DMS153 (cell line): ENCODE data around the gene BAHCC1.

Source experiments
- DNase-seq: peaks from one replicate; lab custom pipeline; 2025; lab: John Stamatoyannopoulos, UW

Gene BAHCC1

DNA sequence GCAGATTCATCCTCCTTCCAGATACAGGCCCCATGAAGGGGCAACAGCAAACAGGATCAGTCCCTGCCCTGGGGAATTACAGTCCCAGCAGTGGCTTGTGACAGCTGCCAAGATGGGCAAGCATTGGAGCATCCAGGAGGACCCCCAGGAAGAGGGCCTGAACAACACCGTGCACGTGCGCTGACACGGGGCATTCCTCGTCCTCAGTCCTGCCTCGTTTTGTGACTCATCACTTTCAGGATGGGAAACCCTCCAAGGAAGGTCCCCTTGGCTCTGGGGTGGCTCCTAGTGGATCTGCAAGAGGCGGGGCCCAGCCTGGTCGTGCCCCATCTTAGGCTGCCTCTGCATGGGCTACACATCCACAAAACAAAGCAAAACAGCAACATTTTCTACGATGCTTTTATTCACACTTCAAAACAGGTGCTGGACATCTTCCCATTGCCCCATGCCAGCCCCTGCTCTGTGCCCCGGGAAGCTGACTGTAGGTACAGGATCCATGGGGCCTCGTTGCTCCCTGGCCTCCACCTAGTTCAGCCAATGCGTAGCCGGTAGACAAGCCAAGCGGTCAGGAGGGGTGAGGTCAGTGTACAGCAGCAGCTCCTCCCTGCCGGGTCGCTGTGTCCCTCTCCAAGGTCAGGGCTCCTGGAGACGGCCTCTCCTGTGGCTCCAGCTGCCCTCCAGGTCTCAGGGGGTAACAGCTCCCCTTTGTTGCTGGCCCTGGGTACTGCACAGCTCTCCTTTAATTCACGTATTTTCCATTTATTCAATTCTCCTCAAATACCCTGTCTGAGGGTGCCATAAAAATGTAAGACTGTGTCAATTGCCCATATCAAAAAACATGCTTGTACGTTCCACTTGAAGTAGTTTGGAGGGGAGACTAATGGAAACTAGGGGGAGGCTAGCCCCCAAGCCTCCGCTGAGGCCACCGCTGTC is 85.1 kb downstream of the BAHCC1 start:
- no peak for DNase-seq

DNA sequence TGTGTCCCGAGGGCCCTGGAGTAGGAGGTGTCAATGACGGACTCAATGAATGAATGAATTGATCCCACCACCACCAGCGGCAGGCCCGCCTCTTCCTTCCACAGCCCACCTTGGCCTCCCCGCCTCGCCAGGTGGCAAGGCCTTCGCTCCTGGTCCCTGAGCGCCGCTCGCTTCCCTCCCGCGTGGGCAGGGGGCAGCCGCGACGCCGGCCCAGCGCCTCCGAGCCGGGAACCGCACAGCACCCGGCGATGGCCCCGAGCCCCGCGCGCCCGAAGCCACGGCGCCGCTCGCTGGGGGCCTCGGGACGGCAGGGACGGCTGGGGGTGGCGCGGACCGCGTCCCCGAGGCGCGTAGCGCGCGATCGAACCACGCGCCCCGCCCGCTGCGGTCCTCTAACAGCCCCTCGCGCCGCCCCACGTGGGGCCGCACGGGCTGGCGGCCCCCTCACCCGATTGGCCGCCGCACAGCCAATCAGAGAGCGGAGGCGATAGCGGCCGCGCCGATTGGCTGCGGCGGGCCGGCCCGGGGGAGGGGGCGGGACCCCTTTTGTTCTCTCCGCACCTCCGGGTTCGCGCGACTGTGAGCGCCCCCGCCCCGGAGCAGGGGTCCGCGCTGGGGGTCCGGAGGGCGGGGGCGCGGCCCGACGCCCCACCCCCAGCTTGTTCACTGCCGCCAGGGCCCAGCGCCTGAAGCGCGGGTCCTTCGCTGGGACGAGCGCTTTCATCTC is 86.0 kb downstream of the BAHCC1 start:
- peak; percentile 57 for DNase-seq

DNA sequence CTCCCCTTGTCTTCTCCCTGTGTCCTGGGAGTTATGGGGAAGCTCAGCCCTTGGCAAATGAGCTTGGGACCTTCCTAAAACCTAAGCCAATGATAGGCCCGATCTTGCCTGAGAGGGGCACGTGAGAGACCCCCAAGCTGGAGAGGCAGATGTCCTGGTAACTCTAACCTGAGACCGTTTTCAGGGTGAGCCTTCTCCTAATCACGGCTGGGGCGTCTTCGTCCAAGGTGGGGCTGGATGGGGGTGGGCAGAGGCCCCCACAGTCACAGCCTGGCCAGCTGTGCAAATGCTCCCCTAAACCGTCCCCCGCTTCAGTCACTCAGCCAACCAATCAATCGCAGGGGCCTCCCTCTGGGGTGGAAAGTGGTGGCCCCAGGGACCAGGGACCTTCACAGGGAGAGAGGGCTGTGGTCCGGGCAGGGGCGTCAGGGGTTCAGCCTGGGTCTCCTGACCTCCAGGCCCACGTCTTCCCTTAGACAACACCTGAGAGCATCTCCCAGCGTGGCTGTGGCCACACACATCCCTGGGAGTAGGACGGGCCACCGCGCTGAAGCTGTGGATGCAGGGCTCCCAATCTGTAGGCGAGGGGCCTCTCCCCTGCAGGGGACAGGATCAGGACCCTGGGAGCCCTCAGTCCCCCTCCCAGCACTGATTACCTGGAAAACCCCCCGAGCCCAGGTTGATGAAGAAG is 86.7 kb downstream of the BAHCC1 start:
- DNase-seq, result no peak

DNA sequence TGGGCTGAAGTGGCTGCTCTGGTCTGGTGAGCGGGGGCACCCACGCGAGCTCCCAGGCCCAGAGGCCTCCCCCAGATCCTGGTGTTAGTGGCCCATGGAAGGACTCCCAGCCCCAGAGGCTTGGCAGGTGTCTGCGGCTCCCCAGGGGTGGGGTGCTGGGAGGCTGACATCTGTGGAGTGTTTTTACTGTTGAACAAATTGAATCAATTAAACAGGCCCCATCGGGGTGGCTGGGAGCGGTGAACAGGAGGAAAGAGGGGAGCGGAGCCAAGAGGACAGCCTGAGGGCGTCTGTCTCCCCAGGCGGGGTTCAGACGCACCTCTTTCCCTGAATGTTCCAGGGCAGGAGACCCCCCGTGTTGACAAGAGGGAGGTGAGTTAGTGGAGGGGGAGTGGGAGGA is 87.4 kb downstream of the BAHCC1 start:
- DNase-seq, result no peak

DNA sequence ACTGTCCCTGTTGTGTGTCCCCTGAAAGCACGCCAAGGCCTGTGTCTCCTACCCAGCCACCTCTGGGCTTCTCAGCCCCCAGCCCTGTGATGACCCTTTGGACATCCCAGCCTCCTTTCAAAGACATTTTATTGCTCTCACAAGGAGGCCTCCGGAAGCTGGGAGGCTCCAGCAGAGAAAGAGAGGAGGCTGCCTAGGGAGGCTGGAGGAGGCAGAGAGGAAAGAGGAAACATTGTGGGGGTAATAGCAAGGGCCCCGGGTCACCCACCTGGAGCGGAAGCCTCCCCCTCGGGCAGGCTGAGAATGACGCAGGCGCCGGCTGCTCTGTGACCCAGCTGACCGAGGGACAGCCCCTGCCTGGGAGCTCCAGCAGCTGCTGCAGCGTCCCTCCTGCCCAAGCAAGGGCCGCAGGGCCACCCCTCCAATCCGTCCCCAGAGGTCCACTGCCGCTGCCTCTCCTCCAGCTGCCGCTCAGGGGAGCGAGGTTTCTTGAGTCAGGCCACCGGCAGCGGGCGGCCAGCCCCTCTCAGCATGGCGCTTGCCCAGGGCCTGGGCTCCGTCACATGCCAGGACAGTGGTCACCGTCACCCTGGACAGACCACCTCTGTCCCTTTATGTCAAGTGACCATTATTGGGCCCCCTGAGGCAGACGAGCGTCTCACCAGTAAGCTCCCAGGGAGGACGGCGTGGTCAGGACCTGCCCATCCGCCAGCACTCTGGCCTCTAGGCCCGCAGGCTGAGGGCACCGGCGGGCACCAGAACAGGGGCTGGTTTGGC is 88.0 kb downstream of the BAHCC1 start:
- DNase-seq, result no peak

DNA sequence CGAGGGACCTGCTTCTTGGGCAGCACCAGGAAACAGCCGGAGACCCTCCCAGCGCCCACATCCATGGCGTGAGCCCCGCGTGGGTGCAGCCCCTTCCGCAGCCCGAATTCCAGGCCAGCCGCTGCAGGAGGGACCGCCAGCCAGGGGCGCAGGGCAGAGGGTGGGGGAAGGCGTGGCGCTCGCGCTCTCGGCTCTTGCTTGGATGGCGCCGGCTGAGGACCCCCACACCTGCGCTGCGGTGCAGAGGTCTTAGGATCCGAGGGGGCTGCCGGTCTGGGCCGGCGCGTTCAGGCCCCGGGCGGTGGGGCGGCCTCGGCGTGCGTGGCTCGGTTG is 88.6 kb downstream of the BAHCC1 start:
- DNase-seq, result no peak

DNA sequence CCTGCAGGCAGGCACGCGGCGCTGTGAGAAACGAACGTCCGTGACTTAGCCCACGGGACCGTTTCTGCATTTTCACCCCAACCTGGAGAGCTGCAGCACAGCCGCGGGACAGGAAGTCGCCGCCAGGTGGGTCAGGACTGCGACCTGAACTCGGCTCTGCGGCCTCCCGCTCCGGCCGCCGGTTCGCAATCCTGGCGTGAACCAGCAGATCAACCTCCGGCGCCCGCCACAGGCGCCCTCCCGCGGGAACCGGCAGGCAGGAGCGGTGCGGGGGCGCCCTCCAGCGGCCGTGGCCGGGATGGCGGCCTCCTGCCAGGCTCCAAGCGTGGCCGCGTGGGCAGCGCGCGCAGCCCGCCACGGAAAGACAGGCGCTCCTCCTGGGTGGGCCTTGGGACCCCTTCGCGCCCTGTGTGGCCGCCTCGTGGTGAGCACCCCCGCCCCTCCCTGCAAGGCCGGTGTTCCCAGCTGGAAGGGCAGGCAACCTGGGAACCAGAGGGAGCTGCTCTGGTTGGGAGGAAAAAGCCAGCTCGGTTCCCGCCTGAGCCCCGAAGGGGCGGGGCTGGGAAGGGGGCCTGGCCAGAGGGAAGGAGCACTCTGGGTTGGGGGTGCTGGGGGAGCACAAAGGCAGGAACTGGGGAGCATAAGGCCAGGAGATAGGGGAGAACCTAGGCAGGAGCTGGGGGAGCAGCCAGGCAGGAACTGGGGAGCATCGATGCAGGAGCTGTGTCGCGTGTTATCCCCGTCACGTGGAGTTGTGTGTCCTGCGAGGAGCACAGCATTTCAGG is 89.1 kb downstream of the BAHCC1 start:
- peak; percentile 50 for DNase-seq

DNA sequence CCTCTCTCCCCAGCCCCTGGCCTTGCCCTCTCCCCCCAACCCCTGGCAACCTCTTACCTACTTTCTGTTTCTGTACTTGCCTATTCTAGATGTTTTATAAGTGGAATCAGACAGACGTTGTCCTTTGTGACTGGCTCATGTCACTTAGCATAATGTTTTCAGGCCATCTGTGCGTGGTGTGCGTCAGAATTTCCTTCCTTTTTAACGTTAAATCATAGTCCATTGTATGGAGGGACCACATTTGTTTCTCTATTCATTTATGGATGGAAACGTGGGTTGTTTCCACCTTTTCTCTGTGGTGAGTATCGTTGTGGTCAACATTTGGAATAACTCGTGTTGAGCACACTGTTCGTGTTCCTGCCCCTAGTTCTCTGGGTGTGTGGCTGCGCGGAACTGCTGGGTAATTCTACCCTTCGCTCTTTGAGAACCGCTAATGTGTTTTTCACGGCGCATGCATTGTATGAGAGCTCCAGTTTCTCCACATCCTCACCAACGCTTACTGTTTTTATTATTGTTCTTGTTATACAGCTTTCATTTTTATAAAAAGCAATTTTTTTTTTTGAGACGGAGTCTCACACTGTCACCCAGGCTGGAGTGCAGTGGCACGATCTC is 91.0 kb downstream of the BAHCC1 start:
- DNase-seq, result no peak

DNA sequence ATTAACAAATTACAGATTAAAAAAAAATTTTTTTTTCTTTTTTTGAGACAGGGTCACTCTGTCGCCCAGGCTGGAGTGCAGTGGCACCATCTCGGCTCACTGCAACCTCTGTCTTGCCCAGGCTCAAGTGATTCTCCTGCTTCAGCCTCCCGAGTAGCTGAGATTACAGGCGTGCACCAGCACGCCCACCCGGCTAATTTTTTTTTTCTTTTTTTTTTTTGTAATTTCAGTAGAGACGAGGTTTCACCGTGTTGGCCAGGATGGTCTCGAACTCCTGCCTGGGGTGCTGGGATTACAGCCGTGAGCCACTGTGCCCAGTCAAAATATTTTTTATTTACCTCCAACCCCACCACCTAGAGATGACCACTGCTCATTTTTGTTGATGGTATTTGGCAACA is 91.8 kb downstream of the BAHCC1 start:
- no peak for DNase-seq

DNA sequence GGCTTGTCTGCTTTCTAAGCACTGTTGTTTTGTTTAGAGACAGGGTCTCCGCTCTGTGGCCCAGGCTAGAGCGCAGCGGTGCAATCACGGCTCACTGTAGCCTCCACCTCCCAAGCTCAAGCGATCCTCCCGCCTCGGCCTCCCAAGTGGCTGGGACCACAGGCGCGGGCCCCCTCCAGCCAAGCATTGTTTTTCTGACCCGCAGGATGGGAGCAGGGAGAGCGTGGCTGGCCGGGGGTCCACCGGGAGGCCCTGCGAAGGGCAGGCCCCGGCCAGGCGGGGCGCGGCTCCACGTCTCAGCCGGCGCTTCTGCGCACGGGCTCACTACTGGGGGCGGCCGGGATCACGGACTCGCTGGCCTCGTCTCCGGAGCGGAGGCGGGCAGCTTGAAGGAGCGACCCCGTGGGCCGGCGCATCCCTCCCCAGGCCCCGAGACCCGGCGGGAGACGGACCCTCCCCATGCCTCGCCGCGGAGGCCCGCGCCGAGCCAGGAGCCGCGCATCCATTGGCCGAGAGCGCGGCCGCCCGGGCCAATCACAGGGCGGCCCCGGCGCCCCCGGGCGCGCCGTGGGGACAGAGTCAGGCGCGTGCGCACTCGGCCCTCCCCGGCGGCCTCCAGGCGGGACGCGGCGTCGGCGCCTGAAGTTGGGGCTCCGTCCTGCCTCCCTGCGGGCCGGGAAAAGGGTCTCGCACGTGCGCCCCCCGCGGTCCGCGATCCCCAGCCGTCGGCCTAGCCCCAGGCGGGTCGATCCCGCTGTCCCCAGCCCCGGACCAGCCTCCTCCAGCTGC is 92.4 kb downstream of the BAHCC1 start:
- peak; percentile 59 for DNase-seq

DNA sequence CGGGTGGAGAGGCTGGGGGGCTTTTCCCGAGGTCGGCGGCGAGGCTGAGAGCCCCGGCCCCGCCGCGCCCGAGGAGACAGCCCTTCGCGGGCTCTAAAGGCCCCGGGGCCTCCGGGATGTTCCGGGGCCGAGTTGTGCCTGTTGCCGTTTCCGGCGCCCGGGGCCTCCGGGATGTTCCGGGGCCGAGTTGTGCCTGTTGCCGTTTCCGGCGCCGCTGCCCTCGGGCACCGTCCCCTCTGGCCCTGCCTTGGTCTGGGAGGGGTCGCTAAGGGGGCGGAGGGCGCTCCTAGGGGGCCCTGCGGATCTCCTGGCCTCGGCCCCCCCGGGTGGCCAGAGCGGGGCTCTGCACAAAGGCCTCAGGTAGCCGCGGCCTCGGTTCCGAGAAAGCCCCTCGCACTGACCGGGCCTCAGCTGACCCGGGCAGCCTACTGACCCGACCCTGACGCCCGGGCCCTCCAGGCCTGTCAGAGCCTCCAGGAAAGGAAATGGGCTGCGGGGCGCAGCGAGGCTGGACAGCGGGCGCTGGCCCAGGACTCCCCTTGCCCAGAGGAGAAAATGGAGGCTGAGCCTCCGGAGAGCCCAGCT is 93.1 kb downstream of the BAHCC1 start:
- no peak for DNase-seq

DNA sequence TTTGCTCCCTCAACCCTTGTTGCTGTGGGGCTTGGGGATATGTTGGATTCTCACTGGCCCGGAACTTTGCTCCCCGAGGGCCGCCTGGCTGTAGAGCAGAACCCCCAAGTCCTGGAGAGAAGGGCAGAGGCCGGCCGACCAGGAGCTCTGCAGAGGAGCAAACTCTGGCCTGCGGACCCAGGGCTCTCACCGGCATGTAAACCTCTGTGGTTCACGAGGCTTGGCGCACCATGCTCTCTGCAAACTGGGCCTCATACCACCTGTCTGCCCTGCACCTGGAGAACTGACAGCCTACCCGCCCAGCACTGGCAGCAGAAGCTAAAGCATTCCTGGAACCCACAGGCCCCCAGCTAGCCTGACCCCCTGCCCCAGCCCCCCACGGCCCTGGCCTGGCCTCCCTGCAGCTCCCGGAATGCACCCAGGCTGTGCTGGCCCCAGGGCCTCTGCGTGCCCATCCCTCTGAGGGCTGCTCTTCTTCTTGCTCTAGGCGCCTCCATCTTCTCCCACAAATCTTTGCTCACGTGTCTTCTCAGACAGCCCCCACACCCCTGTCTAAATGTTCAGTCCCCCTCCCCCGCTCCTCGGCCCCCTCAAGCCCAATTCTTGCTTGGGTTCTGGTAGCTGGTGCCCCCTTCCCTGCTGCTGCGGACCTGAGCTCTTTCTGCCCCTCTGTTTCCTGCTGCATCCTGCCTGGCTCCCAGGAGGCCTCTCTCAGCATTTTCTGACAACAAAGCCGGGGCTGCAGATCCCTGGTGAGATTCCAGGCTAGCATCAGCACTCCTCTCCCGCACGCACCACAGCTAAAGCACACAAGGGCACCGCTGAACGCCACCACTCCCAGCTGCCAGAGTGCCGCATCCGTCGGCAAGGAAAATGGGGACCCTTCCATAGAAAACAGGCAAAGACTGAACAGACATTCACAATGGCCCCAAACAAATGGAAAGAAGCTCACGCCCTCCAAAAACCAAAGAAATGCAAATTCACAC is 94.0 kb downstream of the BAHCC1 start:
- peak; percentile 69 for DNase-seq

DNA sequence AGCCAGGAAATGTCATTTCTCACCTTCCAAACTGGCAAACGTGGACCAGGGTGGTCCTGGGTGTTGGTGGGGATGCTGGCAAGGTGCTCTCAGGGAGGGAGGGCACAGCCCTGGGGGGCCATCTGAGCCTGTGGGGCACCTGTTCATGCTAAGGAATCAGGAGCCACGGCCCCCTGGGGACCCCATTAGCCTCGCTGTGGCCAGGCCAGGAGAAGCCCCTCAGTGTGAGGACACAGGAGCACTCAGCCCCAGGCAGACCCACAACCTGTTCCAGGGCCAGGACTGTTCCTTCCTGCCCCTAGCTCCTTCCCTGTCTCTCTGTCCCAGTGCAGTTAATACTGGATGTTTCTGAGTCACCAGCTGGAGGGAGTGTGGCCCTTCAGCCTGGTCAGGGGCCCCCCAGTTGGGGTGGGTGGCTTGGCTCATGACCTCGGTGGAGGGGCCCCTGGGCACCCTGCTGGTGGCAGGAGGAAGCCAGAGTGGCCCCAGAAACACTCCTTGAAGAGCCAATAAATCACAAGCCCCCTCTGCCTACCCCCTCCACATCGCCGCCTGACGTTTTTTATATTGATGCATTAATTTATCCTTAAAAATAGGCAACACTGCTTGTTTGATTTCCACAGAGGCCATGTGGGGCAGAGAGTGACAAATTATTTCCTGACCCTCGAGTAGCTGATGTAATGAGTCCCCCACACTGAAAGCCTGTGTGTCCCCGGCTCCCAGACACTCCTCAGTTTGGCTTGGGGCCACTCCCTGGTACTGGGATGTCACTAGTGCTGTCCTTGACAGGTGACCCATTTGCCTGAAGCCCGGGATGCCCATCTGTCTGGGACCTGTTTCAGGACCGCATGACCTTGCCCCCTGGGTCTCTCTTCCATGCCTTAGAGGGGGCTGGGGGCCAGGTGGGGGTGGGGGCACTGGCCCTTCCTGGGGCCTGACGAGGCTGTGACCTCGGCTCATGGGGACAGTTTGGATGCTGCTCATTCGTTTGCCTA is 95.0 kb downstream of the BAHCC1 start:
- no peak for DNase-seq

DNA sequence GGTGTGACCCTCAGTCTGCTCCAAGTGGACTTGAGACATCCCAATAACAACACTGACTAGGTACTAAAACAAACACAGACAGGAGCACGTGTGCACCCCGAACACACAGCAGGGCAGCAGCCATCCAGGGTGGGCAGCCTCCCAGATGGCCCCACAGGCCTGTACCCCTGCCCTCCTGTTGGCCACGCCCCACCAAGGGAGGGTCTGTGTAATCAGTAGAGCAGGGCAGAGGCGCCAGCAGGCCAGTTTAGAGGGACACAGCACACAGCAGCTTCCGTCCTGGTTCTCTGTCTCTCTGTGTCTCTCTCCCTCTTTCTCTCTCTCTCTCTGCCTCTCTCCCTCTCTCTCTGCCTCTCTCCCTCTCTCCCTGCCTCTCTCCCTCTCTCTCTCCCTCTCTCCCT is 95.9 kb downstream of the BAHCC1 start:
- no peak for DNase-seq

DNA sequence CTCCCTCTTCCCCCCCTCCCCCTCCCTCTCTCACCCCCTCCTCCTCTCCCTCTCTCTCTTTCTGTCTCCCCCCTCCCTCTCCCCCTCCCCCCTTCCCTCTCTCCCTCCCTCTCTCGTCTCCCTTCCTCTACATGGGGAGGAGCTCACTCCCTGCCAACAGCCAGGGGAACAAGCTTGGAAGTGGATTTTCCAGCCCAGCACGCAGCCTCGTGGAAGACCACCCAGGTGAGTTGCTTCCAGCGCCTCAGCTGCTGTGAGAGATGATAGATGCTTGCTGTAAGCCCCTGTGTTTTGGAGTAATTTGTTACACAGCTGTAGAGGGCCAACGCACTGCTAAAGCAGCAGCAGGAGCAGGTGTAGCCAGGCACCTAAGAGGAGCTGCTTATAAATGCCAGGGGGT is 96.5 kb downstream of the BAHCC1 start:
- DNase-seq, result no peak

DNA sequence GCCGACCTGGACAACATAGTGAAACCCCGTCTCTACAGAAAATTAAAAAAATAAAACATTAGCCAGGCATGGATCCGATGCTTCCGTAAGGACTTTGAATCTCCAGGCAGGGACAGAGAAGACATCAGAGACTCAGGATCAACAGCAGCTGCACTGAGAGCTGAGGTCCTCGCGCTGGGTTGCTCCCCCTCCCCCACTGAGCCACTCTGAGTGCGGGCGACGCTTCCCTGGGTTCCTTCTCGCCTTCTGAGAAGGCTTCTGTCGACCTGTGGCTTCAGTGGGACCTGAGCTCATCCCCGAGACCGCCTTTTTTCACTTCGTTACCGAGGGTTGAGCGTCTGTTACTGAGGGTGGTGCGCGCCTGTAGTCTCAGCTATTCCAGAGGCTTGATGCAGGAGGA is 96.9 kb downstream of the BAHCC1 start:
- no peak for DNase-seq

DNA sequence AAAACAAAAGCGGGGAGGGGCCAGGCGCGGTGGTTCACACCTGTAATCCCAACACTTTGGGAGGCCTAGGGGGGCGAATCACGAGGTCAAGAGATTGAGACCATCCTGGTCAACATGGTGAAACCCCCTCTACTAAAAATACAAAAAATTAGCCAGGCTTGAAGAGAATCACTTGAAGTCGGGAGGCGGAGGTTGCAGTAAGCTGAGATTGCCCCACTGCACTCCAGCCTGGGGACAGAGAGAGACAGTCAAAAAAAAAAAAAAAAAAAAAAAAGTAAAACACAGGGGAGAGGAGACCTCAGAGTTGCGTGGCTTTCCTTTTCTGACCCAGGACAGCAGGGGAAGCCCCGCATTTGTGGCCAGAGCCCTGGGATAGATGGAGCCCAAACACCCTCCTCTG is 97.4 kb downstream of the BAHCC1 start:
- DNase-seq, result no peak
